ENCODE measurements around the gene GSK3A.

The GSK3A gene

GRCh38 chr19:42284591-42285341 lies 42.4 kb upstream of the GSK3A start (continued):
- TF ChIP-seq ZNF114 (tag by site-specific recombination; IDR thresholded peaks at IDR 0.05) (no peak), ZNF585B (tag by site-specific recombination; IDR thresholded peaks at IDR 0.05) (no peak), ZFP41 (tag by site-specific recombination; IDR thresholded peaks at IDR 0.05; ENCODE audit: borderline replicate concordance) (no peak), ATF2 (tag by site-specific recombination; IDR thresholded peaks at IDR 0.05; ENCODE audit: low read depth) (no peak), ZNF324 (tag by site-specific recombination; IDR thresholded peaks at IDR 0.05) (0 out of 2 replicates have a peak, but pooled peaks have one; percentile 39), WT1 (tag by site-specific recombination; IDR thresholded peaks at IDR 0.05) (no peak; the same call in 1 of the 2 replicates), SP2 (tag by site-specific recombination; IDR thresholded peaks at IDR 0.05) (peak; percentile 18; the same call in 1 of the 2 replicates), ZNF146 (tag by site-specific recombination; IDR thresholded peaks at IDR 0.05) (no peak), PRDM1 (tag by site-specific recombination; IDR thresholded peaks at IDR 0.05) (no peak), ZNF48 (tag by site-specific recombination; IDR thresholded peaks at IDR 0.05) (no peak), ZNF76 (tag by site-specific recombination; IDR thresholded peaks at IDR 0.05; ENCODE audit: borderline replicate concordance, low read depth) (peak; percentile 50; the same call in 1 of the 2 replicates), ZBTB17 (tag by site-specific recombination; IDR thresholded peaks at IDR 0.05) (peak; percentile 88), ZNF132 (tag by site-specific recombination; IDR thresholded peaks at IDR 0.05; ENCODE audit: borderline replicate concordance) (no peak), ZNF24 (tag by site-specific recombination; IDR thresholded peaks at IDR 0.05) (no peak), ZNF777 (tag by site-specific recombination; IDR thresholded peaks at IDR 0.05; ENCODE audit: borderline replicate concordance) (no peak), KLF10 (tag by site-specific recombination; IDR thresholded peaks at IDR 0.05) (no peak), KLF1 (tag by site-specific recombination; IDR thresholded peaks at IDR 0.05) (peak; percentile 54), SP3 (tag by site-specific recombination; IDR thresholded peaks at IDR 0.05) (no peak), ZNF768 (tag by site-specific recombination; IDR thresholded peaks at IDR 0.05) (no peak), ZNF223 (tag by site-specific recombination; IDR thresholded peaks at IDR 0.05) (peak; percentile 90), ZBTB44 (tag by site-specific recombination; IDR thresholded peaks at IDR 0.05) (no peak), ZNF623 (tag by site-specific recombination; IDR thresholded peaks at IDR 0.05) (no peak), ZNF274 (IDR thresholded peaks at IDR 0.05; ENCODE audit: low read length) (no peak), ZNF274 (tag by site-specific recombination; IDR thresholded peaks at IDR 0.05; ENCODE audit: borderline replicate concordance) (no peak), ZNF521 (tag by site-specific recombination; IDR thresholded peaks at IDR 0.05) (no peak), BCL6B (tag by site-specific recombination; IDR thresholded peaks at IDR 0.05) (no peak), ZNF335 (tag by site-specific recombination; conservative IDR thresholded peaks at IDR 0.05) (peak; percentile 76), ZFP37 (tag by site-specific recombination; IDR thresholded peaks at IDR 0.05) (no peak)
- TF ChIP-seq, protein P1, sequence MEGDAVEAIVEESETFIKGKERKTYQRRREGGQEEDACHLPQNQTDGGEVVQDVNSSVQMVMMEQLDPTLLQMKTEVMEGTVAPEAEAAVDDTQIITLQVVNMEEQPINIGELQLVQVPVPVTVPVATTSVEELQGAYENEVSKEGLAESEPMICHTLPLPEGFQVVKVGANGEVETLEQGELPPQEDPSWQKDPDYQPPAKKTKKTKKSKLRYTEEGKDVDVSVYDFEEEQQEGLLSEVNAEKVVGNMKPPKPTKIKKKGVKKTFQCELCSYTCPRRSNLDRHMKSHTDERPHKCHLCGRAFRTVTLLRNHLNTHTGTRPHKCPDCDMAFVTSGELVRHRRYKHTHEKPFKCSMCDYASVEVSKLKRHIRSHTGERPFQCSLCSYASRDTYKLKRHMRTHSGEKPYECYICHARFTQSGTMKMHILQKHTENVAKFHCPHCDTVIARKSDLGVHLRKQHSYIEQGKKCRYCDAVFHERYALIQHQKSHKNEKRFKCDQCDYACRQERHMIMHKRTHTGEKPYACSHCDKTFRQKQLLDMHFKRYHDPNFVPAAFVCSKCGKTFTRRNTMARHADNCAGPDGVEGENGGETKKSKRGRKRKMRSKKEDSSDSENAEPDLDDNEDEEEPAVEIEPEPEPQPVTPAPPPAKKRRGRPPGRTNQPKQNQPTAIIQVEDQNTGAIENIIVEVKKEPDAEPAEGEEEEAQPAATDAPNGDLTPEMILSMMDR (tag by site-specific recombination; IDR thresholded peaks at IDR 0.05): no peak
- TF ChIP-seq, protein P2, sequence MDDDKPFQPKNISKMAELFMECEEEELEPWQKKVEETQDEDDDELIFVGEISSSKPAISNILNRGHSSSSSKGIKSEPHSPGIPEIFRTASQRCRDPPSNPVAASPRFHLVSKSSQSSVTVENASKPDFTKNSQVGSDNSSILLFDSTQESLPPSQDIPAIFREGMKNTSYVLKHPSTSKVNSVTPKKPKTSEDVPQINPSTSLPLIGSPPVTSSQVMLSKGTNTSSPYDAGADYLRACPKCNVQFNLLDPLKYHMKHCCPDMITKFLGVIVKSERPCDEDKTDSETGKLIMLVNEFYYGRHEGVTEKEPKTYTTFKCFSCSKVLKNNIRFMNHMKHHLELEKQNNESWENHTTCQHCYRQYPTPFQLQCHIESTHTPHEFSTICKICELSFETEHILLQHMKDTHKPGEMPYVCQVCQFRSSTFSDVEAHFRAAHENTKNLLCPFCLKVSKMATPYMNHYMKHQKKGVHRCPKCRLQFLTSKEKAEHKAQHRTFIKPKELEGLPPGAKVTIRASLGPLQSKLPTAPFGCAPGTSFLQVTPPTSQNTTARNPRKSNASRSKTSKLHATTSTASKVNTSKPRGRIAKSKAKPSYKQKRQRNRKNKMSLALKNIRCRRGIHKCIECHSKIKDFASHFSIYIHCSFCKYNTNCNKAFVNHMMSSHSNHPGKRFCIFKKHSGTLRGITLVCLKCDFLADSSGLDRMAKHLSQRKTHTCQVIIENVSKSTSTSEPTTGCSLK (tag by site-specific recombination; IDR thresholded peaks at IDR 0.05): no peak
- TF ChIP-seq, protein P3, sequence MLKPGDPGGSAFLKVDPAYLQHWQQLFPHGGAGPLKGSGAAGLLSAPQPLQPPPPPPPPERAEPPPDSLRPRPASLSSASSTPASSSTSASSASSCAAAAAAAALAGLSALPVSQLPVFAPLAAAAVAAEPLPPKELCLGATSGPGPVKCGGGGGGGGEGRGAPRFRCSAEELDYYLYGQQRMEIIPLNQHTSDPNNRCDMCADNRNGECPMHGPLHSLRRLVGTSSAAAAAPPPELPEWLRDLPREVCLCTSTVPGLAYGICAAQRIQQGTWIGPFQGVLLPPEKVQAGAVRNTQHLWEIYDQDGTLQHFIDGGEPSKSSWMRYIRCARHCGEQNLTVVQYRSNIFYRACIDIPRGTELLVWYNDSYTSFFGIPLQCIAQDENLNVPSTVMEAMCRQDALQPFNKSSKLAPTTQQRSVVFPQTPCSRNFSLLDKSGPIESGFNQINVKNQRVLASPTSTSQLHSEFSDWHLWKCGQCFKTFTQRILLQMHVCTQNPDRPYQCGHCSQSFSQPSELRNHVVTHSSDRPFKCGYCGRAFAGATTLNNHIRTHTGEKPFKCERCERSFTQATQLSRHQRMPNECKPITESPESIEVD (tag by site-specific recombination; IDR thresholded peaks at IDR 0.05): no peak
